Endothelial cell of umbilical vein (primary cell): Measurements from ENCODE around the gene TNFSF12. TPM values are rescaled to one million over a fixed set of nuclear protein-coding genes. Genes with fewer than 3 reads are reported as not detected.

Experiments
- BruUV-seq: library from RNA; stranded (reverse); fragments of 400-500 nt; replicated peaks from 2 replicates; lab custom pipeline; 2021; lab: Mats Ljungman, UMichigan
- CTCF ChIA-PET: fragments of 300-600, 350-600 bp; sonication (Branson Sonifier 250); formaldehyde crosslinking; loops from one replicate; lab custom pipeline; 2021; ENCODE audit warnings: antibody characterized with exemption, inconsistent platforms; lab: Charles Lee
- POLR2A ChIA-PET: fragments of 300-600, 350-600 bp; sonication (Branson Sonifier 250); formaldehyde crosslinking; loops from one replicate; lab custom pipeline; 2021; ENCODE audit warnings: antibody characterized with exemption, inconsistent platforms; lab: Charles Lee
- DNase-seq: peaks from one replicate; pipeline ENCODE4 v3.0.0-alpha.2; 2011; ENCODE audit warnings: low read depth, low spot score
- FAIRE-seq: peaks from 2 replicates; lab custom pipeline; 2011; peaks lifted over from hg19 to GRCh38; lab: Jason Lieb, UNC
- H2AFZ ChIP-seq: 2 replicates; pipeline ENCODE4 v1.6.0; 2012; ENCODE audit warnings: low read depth, low read length, control low read depth, inconsistent platforms
- H3K27ac ChIP-seq: 2 replicates; pipeline ENCODE4 v1.5.1; 2011; ENCODE audit warnings: low read depth, mild to moderate bottlenecking, control low read depth, low read length, moderate library complexity; ENCODE audit not compliant: insufficient read depth
- H3K27me3 ChIP-seq, 2 experiments: 2 replicates each; pipeline versions ENCODE4 v1.6.0 to v1.6.1; 2011; ENCODE audit warnings: low read length in 2 of 2, mixed read lengths in 1 of 2; ENCODE audit not compliant: control insufficient read depth in 2 of 2, insufficient read depth in 2 of 2
- H3K36me3 ChIP-seq, 2 experiments: 2 replicates in 1 of 2; 3 replicates in 1 of 2; pipeline ENCODE4 v1.5.1; 2011; ENCODE audit warnings: low read length in 2 of 2, mild to moderate bottlenecking in 1 of 2, moderate library complexity in 1 of 2; ENCODE audit not compliant: control insufficient read depth in 2 of 2, insufficient read depth in 2 of 2; ENCODE audit errors: extremely low read depth in 1 of 2
- H3K4me1 ChIP-seq: 3 replicates; pipeline ENCODE4 v1.5.1; 2011; ENCODE audit warnings: mild to moderate bottlenecking, low read length; ENCODE audit not compliant: control insufficient read depth, insufficient read depth; ENCODE audit errors: extremely low read depth
- H3K4me2 ChIP-seq: 2 replicates; pipeline ENCODE4 v1.6.1; 2011; ENCODE audit warnings: low read length, control low read depth, mixed read lengths; ENCODE audit not compliant: insufficient read depth
- H3K4me3 ChIP-seq, 3 experiments: fragments of 200-600 bp in 1 of 3; sonication (generic), shearing (Covaris generic) in 1 of 3; replicated peaks in 1 of 3; 2 replicates each; pipeline ENCODE4 v1.5.1; 2011 to 2016; ENCODE audit warnings: control low read depth in 3 of 3, low read length in 3 of 3, mild to moderate bottlenecking in 2 of 3, inconsistent platforms in 1 of 3, low read depth in 1 of 3, moderate library complexity in 1 of 3; ENCODE audit not compliant: insufficient read depth in 1 of 3
- H3K79me2 ChIP-seq: 2 replicates; pipeline ENCODE4 v1.6.0; 2012; ENCODE audit warnings: low read length, inconsistent platforms; ENCODE audit not compliant: control insufficient read depth, insufficient read depth
- H3K9ac ChIP-seq: replicated peaks from 2 replicates; pipeline ENCODE3; 2011; ENCODE audit warnings: low read length, control low read depth; ENCODE audit not compliant: insufficient read depth; ENCODE audit errors: extremely low read depth
- H3K9me1 ChIP-seq: replicated peaks from 3 replicates; pipeline ENCODE4 v1.6.0; 2011; ENCODE audit warnings: mild to moderate bottlenecking, low read length; ENCODE audit not compliant: control insufficient read depth, insufficient read depth; ENCODE audit errors: extremely low read depth
- H3K9me3 ChIP-seq: replicated peaks from 2 replicates; pipeline ENCODE4 v1.5.1; 2012; ENCODE audit warnings: low read length, inconsistent platforms; ENCODE audit not compliant: control insufficient read depth, insufficient read depth
- H4K20me1 ChIP-seq: replicated peaks from 2 replicates; pipeline ENCODE3; 2011; ENCODE audit warnings: mild to moderate bottlenecking, low read length; ENCODE audit not compliant: control insufficient read depth, insufficient read depth; ENCODE audit errors: extremely low read depth
- CTCF ChIP-seq, 2 donors: IDR thresholded peaks; 1 replicate in 1 of 2; 2 replicates in 1 of 2; pipeline ENCODE4 v1.5.1; 2011; ENCODE audit warnings: low read length in 2 of 2, mild to moderate bottlenecking in 2 of 2, moderate library complexity in 2 of 2, control low read depth in 1 of 2, inconsistent platforms in 1 of 2, low read depth in 1 of 2; ENCODE audit not compliant: insufficient read depth in 1 of 2; ENCODE audit errors: extremely low read depth in 1 of 2
- EZH2 ChIP-seq: IDR thresholded peaks from 2 replicates; pipeline ENCODE4 v1.6.1; 2012; ENCODE audit warnings: borderline replicate concordance, low read depth, mild to moderate bottlenecking, moderate library complexity, low read length, inconsistent platforms; ENCODE audit not compliant: severe bottlenecking
- FOS ChIP-seq: IDR thresholded peaks from 2 replicates; pipeline ENCODE4 v1.6.1; 2011; ENCODE audit warnings: mild to moderate bottlenecking, low read length, moderate library complexity, borderline replicate concordance; ENCODE audit not compliant: insufficient read depth
- GATA2 ChIP-seq: IDR thresholded peaks from 2 replicates; pipeline ENCODE4 v1.7.0; 2011; ENCODE audit warnings: low read depth, mild to moderate bottlenecking, moderate library complexity, mixed read lengths, low read length; ENCODE audit not compliant: insufficient read length, insufficient read depth
- JUN ChIP-seq: IDR thresholded peaks from 2 replicates; pipeline ENCODE4 v1.6.1; 2011; ENCODE audit warnings: borderline replicate concordance, low read depth; ENCODE audit not compliant: insufficient read length, insufficient read depth
- MAX ChIP-seq: IDR thresholded peaks from 2 replicates; pipeline ENCODE4 v1.6.1; 2011; ENCODE audit not compliant: insufficient read depth, insufficient read length
- MYC ChIP-seq: IDR thresholded peaks from one replicate; pipeline ENCODE4 v1.6.1; 2011; ENCODE audit warnings: mild to moderate bottlenecking, low read depth, low read length
- POLR2A ChIP-seq: IDR thresholded peaks from 2 replicates; pipeline ENCODE4 v1.6.1; 2012; ENCODE audit warnings: low read depth, mild to moderate bottlenecking, control low read depth, low read length
- POLR2AphosphoS5 ChIP-seq: IDR thresholded peaks from 2 replicates; pipeline ENCODE4 v1.6.1; 2012; ENCODE audit warnings: low read depth, mild to moderate bottlenecking, control low read depth, low read length, moderate library complexity; ENCODE audit not compliant: insufficient read depth
- dilution Hi-C: fragments of 300-500 bp; cut with MboI; formaldehyde crosslinking; loops from one replicate; pipeline ENCODE4 v1.15.0; 2019; ENCODE audit warnings: low sequenced_read_pairs; ENCODE audit not compliant: extremely low pct_ligation_motif_present
- intact Hi-C: fragments of 100-400 bp; cut with micrococcal nuclease; formaldehyde crosslinking; loops from one replicate; pipeline ENCODE4 v1.10.0; 2022
- polyA plus RNA-seq, 4 experiments: library from polyadenylated mRNA; depleted of rRNA in 3 of 4; stranded (reverse) in 3 of 4; unstranded in 1 of 4; fragments of >200 nt; gene quantifications; 2 replicates each; pipeline versions ENCODE4 v1.2.1 to v1.2.3, GENCODE V29; 2011 to 2012; ENCODE audit warnings: missing spikeins in 1 of 4
- total RNA-seq: library from RNA; stranded (reverse); gene quantifications from 2 replicates; pipeline ENCODE4 v1.2.3, GENCODE V29; 2021

The TNFSF12 gene
- total and polyA plus RNA-seq, 2 donors (not counting 3 experiments of a cell fraction or from before 2014, with no cell fraction given), result 28.4 to 39.4 TPM

- intact Hi-C loops (loop anchor here (1.0 kb wide), 2 partner anchors 11 to 99 kb away; partner anchors contain the start of gene POLR2A), dilution Hi-C loops (no loop called here)
- peaks cover 0 to 18% of the 10 kb centered on the region in 2 experiments for H3K36me3 ChIP-seq
- FAIRE-seq (peak; percentile 97), DNase-seq (peak; percentile 98)
- POLR2A ChIA-PET, result interaction anchor here (0.9 to 1.4 kb wide), 4 partner anchors 10 to 179 kb away, joined by 3 to 6 read pairs (median 4); partner anchors contain the start of genes TMEM256, TP53 and WRAP53
- H3K9ac ChIP-seq, result peak within 1 kb of the TSS; percentile 94
- H3K27ac ChIP-seq, result peak within 1 kb of the TSS; percentile 88
- CTCF ChIA-PET, result interaction anchor here (0.9 to 1.6 kb wide), 5 partner anchors 10 to 147 kb away, joined by 4 to 10 read pairs (median 6); partner anchors contain the start of genes FXR2, TP53 and WRAP53
- H3K79me2 ChIP-seq, result peaks cover 27% of the 10 kb centered on the region
- H3K27me3 ChIP-seq, result no peaks in the 10 kb centered on the region
- no peak for TF ChIP-seq GATA2
- no peak for TF ChIP-seq CTCF (IDR thresholded peaks at IDR 0.05; ENCODE audit: extremely low read depth in 1 of 2, insufficient read depth in 1 of 2, low read depth in 1 of 2, low read length in 2 of 2)
- TF ChIP-seq JUN, result no peak
- TF ChIP-seq EZH2, result no peak
- peak; percentile 94 for TF ChIP-seq POLR2A
- TF ChIP-seq MAX, result peak; percentile 92
- no peak for TF ChIP-seq FOS
- TF ChIP-seq MYC, result no peak
- peak; percentile 94 for TF ChIP-seq POLR2AphosphoS5
- no peaks in the 10 kb centered on the region for H3K9me3 ChIP-seq
- H3K9me1 ChIP-seq, result no peaks in the 10 kb centered on the region
- peak within 1 kb of the TSS; percentile 87 for H3K4me2 ChIP-seq
- peaks cover 32% of the 10 kb centered on the region for H3K4me1 ChIP-seq
- H4K20me1 ChIP-seq, result no peaks in the 10 kb centered on the region
- TSS peak; percentile 74 for BruUV-seq
- peak within 1 kb of the TSS; percentile 54 to 90 (median 66) for H3K4me3 ChIP-seq
- peak within 1 kb of the TSS; percentile 76 for H2AFZ ChIP-seq
Observed at GRCh38 chr17:7583253-7584109, 34.6 kb downstream of the TNFSF12 start, which contains the start of gene MPDU1. Gene MPDU1 (plus strand): TSS chr17:7583852. CDS start chr17:7583863, 11 bp downstream.
